ENCODE results near the gene SLC22A4.

- TF ChIP-seq CTCF (IDR thresholded peaks at IDR 0.05; ENCODE audit: low read length) (no peak), EZH2phosphoT487 (IDR thresholded peaks at IDR 0.05; ENCODE audit: low read length) (no peak), EZH2 (optimal IDR thresholded peaks at IDR 0.05; ENCODE audit: low read depth, low read length) (no peak)
These were observed 1.6 kb downstream of the SLC22A4 start for GRCh38 chr5:132295505-132296411.

Measured in MM.1S (cell line).